NCI-H2081 treated with DMSO at 0.1 percent for 48 hours (cell line): ENCODE data around the gene TMC7.

Experiments used
- DNase-seq: peaks from one replicate; lab custom pipeline; 2025; lab: John Stamatoyannopoulos, UW

TMC7 gene

DNA sequence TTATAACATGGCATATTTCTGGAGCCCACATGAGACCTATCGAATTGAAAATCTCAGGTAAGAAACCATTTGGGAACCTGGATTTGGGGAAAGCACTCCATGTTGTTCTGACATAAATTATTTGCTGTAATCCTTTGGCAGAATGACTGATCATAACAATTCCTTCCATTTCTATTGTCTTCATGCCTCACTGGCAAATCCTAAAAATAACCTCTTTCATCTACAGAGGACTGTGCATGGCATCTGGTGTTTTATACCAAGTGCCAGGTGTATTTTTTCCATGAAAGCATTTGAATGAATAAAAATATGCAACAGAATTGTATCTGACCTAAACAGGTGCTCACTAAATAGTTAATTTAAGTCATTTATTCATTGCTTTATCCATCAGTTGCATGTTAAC lies 50.0 kb downstream of the TMC7 start:
- DNase-seq, result no peak

DNA sequence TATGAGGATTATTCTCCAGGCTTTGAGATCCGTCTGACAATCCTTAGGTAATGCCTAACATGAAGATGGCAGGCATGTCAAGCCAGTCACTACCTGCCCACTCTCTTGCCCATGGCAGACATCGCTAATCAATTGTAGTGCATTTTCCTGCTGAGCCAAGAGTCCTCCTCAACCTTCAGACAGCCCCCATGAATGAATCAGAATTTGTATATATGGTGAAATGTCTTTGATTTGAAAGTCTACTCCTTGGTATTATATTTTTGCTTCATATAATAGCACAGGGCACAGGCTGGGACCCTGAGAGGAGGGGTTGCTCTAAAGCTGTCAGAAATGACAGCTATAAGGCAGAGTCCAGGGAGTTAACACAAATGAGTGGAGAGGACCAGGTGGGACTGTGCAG lies 56.7 kb downstream of the TMC7 start:
- DNase-seq, result no peak

DNA sequence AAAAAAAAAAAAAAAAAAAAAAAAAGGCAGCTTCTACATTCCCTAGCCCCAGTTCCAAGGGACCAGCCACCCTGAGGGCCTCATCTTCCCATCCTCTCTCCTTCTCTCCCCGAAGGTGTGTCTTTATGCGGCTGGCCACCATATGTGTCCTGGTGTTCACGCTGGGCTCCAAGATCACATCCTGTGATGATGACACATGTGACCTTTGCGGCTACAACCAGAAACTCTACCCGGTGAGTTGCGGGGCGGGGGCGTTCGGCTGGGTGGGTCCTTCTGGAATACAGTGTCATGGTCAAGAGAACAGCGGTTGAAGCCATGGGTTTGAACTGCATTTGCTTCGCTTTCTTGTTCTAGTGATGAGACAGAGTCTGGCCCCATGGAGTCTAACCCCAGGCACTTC lies 61.0 kb downstream of the TMC7 start:
- no peak for DNase-seq

DNA sequence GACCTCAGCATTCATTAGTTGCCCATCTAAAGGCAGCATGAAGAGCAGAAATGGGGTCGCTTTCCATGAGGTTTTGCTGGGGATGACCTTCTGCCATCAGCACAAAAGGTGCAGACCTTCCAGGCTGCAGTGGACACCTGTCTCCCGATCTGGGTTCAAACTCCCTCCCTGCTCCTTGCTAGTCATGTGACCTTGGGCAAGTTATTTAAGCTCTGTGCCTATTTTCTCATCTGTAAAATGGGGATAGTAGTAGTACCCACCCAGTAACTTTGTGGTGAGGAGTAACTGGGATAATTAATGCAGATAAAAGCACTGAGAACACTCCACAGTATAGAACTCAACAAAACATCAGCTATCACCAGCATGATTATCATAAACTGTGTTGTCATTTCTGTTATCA lies 62.3 kb downstream of the TMC7 start:
- DNase-seq, result no peak

DNA sequence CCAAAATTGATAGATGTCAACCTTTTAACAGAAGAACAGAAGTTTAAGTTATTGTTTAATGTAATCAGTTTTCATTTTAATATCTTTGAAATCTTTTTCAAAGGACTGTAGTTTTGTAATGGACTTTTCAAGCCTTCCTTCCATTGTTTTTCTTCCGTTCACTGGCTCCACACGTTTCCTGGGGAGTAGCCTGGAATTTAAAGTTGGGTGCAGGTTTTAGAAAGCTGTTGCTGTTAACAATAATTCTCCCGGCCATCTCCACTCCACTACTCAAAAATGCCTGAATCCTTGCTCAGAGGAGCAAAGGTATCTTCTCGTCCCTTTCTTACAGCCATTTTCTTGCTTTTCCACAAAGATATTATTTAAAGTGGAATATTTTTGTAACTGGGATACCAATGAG lies 79.0 kb downstream of the TMC7 start:
- DNase-seq, result no peak

DNA sequence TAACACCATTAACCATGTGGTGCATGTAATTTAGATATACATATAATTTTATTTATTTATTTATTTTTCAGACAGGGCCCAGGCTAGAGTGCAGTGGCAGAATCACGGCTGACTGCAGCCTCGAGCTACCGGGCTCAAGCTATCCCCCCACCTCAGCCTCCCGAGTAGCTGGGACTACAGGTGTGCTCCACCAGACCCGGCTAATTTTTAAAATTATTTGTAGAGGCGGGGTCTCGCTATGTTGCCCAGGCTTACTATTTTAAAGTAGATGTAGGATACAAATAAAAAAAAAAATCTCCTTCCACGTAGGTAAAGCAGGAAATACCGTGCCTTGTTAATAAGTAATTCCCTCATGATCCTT lies 83.2 kb downstream of the TMC7 start:
- DNase-seq, result no peak

DNA sequence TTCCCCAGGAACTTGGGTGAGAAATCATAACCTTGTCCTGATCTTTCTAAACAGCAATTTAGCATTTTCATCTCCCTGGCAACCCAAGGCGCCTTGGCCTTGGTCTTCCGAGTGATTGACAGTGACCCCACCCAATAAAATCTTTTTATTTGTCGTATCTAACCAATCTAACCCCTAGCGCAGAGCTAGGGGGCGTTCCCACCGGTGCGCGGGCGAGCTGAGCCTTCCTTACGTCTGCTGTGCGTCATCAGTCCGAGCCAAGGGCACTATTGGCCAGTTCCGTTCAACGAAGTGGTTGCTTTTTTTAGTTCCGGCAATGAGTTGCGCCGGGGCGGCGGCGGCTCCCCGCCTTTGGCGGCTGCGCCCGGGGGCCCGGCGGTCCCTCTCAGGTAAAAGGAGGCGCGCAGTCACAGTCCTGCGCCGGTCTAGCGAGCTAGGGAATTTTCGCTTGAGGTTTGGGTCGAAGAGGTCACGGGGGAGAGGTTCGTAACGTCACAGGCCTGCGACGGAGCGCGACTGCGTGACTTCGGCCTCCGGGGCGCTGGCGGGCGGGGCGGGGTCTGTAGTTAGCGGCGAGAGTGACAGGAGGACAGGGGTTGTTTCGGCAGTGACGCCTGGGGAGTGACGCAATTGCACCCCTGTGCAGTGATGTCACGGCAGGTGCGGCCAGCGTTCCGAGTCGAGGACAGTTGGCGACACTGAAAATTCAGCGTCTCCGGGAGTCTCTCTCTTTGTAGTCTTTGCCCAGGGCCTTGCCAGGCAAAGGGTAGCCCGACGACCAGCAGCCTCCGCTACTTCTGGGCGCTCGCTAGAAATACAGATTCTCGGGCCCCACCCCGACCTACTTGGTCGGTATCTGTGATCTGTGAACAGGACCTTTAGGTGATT lies 83.9 kb downstream of the TMC7 start, which contains the start of gene COQ7:
Gene COQ7, plus strand, starts transcription at position 266 of the 888 bp plus-strand sequence. Its CDS starts 51 bp downstream, at position 317.
- peak; percentile 98 for DNase-seq

DNA sequence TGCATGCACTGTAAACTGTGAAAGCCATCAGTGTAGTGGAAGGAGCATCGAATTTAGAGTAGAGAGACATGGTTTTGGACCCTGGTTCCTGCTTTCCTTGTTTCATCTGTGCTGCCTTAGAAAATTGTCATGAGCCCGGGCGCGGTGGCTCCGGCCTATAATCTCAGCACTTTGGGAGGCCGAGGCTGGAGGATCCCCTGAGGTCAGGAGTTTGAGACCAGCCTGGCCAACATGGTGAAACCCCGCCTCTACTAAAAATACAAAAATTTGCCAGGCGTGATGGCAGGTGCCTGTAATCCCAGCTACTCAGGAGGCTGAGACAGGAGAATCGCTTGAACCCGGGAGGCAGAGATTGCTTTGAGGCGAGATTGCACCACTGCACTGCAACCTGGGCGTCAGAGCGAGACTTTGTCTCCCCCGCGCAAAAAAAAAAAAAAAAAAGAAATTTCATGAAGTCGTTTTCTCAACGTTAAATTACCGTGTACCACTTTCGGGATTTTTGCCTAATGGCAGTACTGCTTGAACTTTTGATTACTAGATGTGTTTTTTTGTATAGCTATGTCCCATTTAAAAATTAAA lies 84.6 kb downstream of the TMC7 start:
- DNase-seq, result no peak

DNA sequence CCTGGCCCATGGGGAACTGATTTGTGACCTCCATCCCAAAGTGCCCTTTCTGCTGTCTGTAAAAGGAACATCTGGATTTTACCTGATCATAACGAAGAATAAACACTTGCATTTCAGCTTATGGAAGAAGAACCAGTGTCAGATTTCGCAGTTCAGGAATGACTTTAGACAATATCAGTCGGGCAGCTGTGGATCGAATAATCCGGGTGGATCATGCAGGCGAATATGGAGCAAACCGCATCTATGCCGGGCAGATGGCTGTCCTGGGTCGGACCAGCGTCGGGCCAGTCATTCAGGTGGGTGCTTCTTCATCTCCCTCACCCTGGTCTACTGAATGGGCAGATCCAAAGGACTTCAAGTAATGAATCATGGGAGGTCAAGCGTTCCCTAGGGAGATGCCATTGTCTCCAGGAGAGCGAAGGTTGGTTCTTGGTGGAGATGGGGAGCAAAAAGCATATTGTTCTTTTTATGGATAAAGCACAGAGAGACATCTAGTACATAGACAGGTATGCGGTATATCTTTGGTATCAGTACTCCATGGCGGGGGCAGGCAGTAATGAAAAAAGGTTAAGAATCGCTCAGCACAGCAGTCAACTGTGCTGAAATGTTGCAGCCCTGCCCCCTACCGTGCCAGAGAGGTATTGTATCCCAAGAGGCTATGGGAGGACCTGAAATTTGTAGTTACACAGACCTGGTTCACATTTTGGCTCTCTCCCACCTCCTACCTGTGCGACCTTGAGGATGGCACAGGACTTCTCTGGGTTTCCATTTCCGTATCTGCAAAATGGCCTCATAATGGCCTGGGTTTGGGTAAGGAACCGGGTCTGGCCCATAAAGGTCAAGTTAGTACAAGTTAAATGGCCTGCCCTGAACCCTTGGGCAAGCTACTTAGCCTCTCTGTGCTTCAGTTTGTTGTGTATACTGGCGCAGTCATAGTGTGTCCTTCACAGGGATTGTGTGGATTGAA lies 88.4 kb downstream of the TMC7 start:
- no peak for DNase-seq

DNA sequence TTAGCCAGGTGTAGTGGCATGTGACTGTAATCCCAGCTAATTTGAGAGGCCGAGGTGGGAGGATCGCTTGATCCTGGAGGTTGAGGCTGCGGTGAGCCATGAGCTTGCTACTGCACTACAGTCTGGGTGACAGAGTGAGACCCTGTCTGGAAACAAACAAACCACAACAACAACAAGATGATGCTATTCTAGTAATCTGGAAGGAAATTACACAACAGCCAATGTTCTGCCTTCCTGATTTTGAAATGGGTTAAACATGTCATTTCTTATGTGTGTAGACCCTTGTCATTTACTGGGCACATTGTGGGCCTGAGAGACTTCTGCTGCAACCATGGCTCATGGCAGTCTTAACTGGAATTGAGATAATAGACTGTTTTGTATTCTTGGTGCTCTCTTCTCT lies 89.6 kb downstream of the TMC7 start:
- no peak for DNase-seq

DNA sequence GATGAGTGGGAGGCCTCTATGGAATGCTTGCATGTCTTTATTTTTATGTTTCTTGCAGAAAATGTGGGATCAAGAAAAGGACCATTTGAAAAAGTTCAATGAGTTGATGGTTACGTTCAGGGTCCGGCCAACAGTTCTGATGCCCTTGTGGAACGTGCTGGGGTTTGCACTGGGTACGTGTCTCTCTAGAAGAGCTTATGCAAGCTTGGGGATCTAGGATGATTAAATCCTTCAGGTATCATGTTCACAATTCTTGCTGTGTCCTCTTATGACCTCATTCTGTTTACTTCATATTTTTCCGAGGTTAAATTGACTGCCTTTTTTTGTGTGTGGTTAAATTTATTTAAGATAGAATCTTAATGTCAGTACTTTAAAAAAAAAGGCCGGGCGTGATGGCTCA lies 90.1 kb downstream of the TMC7 start:
- DNase-seq, result no peak

DNA sequence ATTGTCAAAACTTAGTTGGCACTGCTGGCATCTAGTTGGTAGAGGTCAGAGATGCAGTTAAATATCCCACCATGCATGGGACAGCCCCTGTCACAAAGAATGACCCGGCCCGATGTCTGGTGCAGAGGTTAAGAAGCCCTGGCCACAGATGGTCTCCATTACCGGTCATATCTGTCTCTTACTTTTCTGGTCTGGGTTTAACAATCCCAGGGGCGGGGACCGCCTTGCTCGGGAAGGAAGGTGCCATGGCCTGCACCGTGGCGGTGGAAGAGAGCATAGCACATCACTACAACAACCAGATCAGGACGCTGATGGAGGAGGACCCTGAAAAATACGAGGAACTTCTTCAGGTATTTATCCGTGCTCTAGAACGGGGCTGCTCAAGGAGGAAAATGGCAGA lies 91.8 kb downstream of the TMC7 start:
- no peak for DNase-seq

DNA sequence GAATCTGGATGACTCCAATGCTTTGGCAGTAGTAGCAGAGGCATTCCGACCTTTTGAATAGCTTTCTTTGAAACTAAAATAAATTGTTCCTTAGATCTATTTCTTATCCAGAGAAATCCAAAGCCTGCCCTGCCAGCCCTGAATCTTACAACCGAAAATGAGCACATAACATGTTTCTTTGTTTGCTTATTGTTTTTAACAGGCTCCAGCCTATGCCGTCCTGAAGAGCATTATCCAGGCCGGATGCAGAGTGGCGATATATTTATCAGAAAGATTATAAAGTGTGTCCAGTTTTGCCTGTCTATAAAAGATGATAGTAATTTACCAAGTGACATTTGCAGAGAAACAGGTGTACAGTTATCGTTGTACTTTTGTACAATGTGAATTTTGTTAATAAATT lies 94.1 kb downstream of the TMC7 start:
- DNase-seq, result no peak

DNA sequence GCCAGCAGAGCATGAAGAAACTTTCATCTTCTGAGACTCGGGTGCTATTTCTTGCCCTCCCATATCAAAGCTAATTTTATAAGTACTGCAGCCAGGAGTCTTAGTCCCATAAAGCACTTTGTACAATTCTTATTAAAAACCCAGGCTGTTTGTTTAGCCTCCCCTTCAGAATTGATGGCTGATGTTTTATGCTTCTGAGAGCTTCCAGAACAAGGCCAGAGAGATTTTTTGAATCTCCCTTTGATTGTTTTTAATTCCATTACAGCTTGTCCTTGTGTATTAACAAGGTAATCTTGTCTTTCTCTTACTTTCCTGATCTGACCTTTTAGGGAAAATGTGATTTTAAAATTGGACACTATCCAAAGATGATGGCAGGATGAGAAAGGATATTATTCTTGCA lies 99.9 kb downstream of the TMC7 start:
- no peak for DNase-seq

DNA sequence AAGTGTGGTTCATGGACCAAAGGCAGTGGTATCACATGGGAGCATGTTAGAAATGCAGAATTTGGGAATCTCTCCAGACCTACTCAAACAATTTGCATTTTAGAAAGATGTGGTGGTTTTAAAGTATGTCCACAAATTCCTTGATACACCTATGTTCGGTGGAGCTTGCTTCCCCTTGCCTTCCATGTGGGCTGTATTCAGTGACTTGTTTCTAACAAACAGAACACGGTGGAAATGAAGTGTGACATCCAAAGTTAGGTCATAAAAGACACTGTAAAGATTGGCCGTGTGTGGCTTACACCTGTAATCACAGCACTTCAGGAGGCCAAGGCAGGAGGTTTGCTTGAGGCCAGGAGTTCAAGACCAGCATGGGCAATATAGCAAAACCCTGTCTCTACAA lies 100.4 kb downstream of the TMC7 start:
- DNase-seq, result no peak

DNA sequence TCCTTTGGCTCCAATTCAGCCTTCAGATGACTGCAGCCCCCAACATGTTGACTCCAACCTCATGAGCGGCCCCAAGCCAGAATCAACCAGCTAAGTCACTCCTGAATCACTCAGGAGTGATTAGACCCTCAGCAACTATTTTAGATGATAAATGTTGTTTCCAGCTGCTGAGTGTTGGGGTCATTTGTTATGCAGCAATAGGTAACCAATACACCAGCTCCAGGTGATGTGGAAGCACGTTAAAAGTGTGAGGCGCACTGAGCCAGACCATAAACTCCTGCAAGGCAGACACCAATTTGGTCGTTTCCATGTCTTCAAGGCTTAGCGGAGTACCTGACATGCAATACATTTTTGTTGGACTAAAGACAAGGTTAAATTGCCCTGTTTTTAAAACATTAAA lies 101.1 kb downstream of the TMC7 start:
- DNase-seq, result no peak

DNA sequence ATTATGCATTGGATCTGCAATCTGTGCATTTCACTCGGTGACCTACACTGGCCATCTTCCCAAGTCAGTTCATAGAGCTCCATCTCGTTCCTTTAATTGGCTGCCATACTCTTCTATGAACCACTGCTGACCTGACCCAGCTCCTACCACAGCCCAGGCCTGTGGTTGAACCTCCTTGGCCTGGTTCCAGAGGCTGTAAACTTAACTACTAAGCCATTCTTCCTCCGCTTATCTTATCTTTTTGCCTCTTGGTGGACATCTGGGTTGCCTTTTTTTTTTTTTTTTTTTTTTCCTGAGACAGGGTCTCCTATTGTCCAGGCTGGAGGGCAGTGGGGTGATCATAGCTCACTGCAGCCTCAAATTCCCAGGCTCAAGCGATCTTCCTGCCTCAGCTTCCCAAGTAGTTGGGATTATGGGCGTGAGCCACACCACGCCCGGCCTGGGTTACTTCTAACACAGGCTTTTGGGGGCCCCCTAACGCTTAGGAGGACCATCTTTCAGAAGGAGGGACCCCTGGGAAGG lies 102.0 kb downstream of the TMC7 start:
- no peak for DNase-seq

DNA sequence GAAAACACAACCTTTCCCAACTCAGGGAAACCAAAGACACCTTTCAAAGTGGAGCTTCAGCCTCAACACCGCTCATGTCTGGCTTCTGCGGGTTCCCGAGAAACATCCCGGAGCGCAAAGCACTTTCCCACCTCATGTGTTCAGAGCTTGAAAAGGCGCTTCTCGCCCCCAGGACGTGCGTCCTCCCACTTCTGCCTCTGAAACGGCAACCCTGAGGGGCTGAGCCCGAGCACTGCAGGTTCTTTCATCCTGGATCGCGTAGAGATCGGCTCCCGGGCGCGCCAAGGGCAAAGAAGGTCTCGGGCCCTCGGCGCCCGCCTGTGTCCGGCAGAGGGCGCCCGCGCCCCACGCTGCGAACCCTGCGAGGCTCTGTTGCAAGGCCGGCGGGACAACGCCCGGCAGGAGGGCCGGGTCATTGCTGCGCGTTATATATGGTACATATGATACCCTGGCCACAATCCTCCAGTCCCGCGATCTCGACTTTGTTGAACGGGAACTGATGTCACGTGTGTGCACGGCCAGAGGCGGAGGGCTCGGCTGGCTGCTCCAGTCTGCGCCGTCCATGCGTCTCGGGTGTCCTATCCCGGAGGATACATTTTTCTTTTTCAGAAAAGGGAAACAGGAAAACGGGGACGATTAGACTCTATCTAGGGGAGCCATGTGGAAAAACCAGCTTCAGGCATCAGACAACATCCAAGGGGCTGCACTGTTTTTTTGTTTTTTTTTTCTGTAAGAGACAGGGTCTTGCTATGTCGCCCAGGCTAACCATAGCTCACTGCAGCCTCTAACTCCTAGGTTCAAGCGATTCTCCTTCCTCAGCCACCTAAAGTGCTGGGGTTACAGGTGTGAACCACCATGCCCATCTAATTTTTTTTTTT lies 102.8 kb downstream of the TMC7 start:
- no peak for DNase-seq

DNA sequence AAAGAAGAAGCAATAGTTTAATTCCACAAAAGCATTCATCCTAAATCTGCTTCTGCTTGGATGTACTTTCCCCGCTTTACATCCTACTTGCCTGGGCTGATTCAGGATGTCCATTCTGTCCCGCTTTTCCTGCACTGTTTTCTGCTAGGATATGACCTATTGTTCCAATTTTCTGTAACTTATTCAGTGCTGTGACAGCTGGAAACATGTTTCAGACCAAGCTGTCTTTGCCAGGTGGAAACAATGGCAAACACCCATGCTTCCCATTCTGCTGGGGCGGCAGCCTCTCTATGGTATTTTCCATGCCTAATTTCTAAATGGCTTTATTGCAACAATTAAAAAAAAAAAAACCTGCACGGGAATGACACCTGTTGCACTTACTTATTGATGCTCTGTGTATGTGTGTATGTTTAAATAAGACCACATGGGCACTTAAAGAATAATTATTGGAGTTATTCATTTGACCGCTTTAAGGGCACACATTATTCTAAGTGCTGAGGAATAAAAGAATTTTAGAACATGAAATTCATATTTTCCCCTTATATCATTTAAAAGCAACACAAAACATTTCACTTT lies 104.7 kb downstream of the TMC7 start:
- DNase-seq, result no peak

DNA sequence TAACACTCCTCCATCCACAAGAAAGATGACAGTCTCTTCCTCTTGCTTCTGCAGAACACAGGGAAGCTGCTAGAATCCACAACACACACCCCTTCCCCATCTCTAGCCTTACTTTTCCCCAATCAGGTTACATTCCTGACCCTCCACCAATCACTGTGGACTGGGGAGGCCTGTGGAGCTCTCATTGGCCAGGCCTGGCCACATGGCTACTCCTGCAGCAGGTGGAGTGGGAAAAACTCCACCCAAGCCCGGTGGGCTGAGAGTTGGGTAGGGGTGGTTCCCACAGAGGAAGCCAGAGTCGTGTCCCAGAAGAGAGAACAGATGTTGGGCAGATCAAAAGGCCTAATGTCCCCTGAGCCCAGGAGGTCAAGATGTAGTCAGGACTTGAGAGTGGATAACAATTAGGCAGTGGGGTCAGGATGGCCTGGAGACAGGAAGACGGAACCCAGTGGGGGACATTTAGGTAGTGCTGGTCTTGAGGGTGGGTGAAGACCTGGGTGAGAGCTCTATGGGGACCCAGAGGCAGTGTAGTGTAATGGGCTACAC lies 105.7 kb downstream of the TMC7 start:
- DNase-seq, result no peak

DNA sequence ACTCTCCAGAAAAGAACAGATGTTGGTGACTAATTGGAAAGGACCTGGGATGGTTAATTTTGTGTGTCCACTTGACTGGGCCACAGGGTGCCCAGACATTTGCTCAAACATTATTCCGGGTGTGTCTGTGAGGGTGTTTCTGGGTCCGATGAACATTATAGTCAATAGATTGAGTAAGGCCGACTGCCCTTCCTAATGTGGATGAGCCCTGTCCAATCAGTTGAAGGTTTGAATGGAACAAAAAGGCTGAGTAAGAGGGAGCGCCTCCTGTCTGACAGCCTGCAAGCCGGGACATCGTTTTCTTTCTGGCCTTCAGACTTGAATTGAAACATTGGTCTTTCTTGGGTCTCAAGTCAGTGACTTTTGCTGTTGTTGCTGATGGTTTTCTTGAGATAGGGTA lies 107.2 kb downstream of the TMC7 start:
- DNase-seq, result no peak
